Upper lobe of left lung (tissue), 4 donors: ENCODE data around the gene ZSCAN5B.

Source experiments
- CTCF ChIP-seq, 6 experiments: fragments of 450-650 bp in 4 of 6; fragments of 200-600 bp in 2 of 6; sonication (generic) in 2 of 6; IDR thresholded peaks; one replicate each; pipeline ENCODE4 v1.5.1; 2016 to 2019; ENCODE audit warnings: antibody characterized with exemption in 6 of 6
- EP300 ChIP-seq, 4 donors: sonication (generic); formaldehyde crosslinking; IDR thresholded peaks; one replicate each; pipeline ENCODE4 v1.5.1; 2017; ENCODE audit warnings: antibody characterized with exemption in 4 of 4, control low read depth in 2 of 4
- POLR2A ChIP-seq, 4 donors: fragments of 450-650 bp; IDR thresholded peaks; one replicate each; pipeline ENCODE4 v1.5.1; 2016 to 2017; ENCODE audit warnings: antibody characterized with exemption in 4 of 4, mild to moderate bottlenecking in 2 of 4
- POLR2AphosphoS5 ChIP-seq, 2 donors: sonication (generic); formaldehyde crosslinking; IDR thresholded peaks; one replicate each; pipeline ENCODE4 v1.5.1; 2017; ENCODE audit warnings: antibody characterized with exemption in 2 of 2

- no peak for TF ChIP-seq CTCF (IDR thresholded peaks at IDR 0.05)
- TF ChIP-seq POLR2A (IDR thresholded peaks at IDR 0.05): no peak
- no peak for TF ChIP-seq POLR2AphosphoS5 (IDR thresholded peaks at IDR 0.05)
- TF ChIP-seq EP300 (IDR thresholded peaks at IDR 0.05): no peak
Measured at GRCh38 chr19:56217039-56217949, 19.7 kb upstream of the ZSCAN5B start.
